Left hindlimb (tissue), 1 donor: ENCODE measurements around the gene TMEM8B.
"Not testable (repeated sequence)": the region's sequence is repeated elsewhere in the genome, so short reads cannot be mapped to it uniquely, and the experiment has no call there.

Experiments used
- DNase-seq: peaks from one replicate; pipeline ENCODE4 v3.0.0-alpha.2; 2018

TMEM8B gene

GRCh38 chr9:35864695-35865255, 35.7 kb downstream of the TMEM8B start:
- no peak for DNase-seq

DNA sequence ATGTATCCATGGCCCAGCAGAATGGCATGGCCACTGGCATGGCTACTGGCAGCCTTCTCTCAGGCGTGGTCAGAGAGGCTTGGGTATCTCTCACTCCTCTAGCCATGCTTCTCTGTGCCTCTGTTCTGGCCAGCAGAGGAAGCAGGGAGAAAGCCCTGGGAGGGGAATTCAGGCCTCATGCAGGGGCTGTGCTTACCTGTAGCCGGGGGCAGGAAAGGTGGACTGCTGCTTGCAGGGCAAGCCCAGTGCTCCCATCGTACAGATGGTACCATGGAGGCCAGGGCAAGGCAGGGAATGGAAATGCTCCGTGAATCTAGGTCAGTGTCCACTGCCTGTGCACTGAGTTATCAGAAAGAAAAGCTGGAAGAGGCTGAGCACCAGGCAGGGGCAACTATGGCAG, 38.5 kb downstream of the TMEM8B start:
- DNase-seq = no peak

DNA sequence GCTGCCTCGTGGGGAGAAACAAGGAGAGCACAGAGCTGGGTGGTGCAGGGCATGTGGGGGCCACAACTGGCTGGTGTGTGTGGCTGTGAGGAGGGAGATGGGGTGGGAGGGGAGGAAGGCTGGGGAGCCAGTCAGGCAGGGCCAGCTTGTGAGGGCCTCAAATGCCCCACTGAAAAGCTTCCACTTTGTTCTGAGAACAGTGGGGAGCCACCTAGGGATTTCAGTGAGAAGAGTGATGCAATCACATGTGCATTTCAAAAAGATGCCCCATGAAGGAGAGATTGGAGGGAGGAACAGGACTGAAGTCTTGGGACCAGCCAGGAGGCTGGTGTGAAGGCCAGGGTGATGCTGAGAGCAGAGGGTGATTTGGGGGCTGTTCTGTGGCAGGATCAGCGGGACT, 39.9 kb downstream of the TMEM8B start:
- no peak for DNase-seq

GRCh38 chr9:35869621-35870216, 40.7 kb downstream of the TMEM8B start:
- no peak for DNase-seq

DNA sequence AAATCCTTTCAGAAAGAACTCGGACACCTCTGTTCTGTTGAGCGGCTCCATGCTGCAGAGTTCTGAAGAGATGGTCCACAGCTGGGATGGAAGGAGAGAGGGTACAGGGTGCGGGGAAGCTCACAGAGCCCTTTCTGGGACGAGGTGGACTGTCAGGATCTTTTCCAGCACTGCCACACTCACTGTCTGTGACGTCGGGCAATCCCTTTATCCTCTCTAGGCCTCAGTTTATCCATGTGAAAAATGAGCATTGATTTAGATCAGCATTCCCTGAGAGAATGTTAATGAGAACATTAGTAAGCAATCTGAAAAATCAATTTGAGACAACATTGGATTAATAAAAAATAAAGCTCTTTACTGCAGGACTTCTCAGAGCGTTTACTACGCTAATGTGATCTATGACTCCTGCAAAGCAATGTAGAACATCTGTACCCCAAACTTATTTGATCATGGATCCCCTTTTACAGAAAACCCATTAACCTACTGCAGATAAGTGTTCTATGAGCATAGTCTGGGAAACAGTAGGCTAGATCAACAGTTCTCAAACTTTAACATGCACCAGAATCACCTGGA, 41.4 kb downstream of the TMEM8B start, which contains the start of gene OR13J1:
Gene OR13J1, minus strand, starts transcription at position 51 of the 573 bp plus-strand sequence. Its CDS starts 0 bp downstream, at position 51.
- no peak for DNase-seq

- DNase-seq = no peak
Measured at GRCh38 chr9:35871545-35871944, 42.5 kb downstream of the TMEM8B start.

DNA sequence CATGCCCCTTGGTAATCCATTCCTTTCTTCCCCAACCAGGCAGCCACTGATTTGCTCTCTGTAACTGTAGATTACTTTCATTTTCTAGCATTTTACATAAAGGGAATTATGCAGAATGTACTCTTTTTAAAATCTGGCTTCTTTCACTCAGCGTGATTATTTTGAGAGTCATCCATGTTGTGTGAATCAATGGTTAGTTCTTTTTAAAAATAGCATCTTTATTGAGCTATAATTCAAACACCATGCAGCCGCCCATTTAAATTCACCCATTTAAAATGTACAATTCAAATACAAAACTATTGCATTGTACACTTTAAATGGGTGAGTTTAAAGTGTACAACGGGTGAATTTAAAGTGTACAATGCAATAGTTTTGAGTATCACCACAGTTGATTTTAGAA, 43.5 kb downstream of the TMEM8B start:
- no peak for DNase-seq

DNA sequence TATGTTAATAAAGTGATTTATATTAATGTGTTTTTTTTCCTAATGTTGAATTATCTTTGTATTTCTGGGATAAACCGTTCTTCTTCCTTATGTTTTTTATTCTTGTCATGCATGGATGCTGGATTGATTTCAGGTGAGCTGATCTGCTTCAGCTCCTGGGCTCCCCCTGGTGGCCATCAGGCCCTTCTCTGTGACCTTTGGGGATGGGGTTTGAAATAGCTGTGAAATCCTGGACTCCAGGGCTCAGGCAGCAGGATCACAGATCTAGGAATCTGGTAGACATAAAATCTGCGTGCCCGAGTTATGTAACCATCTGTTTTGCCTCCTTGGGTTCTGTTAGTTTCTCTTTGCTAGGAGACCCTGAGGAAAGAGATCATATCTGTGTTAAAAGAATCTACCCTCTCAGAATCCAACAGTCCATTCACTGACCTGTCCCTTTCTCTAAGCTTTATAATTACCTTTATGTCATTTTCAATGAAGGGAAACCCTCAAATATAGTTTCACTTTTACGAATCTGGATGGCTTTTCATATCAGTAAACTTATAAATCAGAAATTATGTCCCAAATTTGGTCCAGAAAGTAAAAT, 53.3 kb downstream of the TMEM8B start:
- peak; percentile 87 for DNase-seq

DNA sequence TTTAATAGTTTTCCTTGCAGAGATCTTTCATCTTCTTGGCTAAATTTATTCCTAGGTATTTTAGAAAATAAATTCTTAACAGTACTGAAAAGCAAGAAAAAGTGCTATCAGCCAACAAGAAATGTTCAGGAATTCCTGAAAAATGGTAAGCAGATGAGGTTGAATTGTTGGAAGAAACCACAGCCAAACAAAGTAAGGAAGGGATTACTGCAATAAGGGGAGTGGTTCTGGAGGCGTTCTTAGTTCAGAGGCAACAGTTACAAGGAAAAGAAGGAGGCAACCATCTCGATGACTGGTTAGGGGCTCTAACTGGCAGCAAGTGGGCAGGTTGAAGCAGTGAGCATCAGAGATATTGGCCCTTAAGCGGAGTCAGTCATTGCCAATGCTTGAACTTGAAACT, 54.0 kb downstream of the TMEM8B start:
- DNase-seq = no peak

GRCh38 chr9:35884908-35885307, 55.9 kb downstream of the TMEM8B start:
- DNase-seq = not testable (repeated sequence)

- DNase-seq = no peak
Measured at GRCh38 chr9:35891646-35892045, 62.6 kb downstream of the TMEM8B start.

- no peak for DNase-seq
Measured at GRCh38 chr9:35892051-35892450, 63.0 kb downstream of the TMEM8B start.

DNA sequence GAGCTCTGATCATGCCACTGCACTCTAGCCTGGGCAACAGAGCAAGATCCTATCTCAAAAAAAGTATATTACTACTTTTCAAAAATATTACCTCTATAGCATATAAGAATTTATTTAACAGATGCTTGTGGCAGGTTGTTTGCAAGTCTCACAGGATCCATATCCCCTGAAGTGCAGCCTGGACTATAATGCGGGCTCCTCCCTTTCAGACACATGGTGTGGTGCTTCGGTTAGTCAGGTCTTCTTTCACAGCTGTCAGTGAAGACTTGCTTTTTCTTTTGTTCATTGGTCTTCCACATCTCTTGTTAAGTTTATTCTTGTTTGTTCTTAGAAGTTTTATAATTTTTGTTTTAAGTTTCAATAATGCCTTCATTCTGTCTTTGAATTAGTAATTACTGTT, 67.5 kb downstream of the TMEM8B start:
- no peak for DNase-seq

GRCh38 chr9:35897376-35898099, 68.5 kb downstream of the TMEM8B start:
- DNase-seq = not testable (repeated sequence)

DNA sequence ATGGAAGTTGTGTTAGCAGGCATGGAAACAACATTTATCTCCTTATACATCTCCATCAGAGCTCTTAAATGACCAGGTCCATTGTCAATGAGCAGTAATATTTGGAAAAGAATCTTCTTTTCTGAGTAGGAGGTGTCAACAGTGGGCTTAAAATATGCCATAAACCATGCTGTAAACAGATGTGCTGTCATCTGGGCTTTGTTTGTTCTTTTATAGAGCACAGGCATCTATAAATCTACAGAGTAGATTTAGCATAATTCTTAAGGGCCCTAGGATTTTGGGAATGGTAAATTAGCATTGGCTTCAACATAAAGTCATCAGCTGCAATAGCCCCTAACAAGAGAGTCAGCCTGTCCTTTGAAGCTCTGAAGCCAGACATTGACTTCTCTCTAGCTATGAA, 69.3 kb downstream of the TMEM8B start:
- no peak for DNase-seq

DNA sequence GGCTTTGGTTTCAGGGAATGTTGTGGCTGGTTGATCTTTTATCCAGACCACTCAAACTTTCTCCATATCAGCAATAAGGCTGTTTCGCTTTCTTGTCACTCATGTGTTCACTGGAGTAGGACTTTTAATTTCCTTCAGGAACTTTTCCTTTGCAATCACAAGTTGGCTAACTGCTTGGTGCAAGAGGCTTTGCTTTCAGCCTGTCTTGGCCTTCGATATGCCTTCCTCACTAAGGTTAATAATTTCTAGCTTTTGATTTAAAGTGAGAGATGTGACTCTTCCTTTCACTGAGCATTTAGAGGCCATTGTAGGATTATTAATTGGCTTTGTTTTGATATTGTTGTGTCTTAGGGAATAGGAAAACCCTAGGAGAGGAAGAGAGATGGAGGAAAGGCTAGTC, 70.0 kb downstream of the TMEM8B start:
- no peak for DNase-seq

DNA sequence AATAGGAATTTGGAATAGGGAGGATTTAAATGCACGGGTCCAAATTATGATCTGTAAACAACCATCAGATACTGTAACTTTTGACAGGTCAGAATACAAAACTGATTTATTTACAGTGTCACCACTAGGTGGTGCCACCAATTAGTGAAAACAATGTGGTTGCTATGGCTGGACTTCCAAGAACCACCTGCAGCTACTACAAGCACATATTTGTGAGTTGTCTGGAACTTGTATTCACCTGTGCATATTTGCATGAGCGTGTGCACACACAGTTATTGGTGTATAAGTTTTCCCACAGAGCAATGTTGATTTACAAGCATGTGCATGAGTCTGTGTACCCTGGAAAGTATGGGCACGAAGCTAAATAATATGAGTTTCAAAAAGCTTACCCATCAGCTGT, 74.0 kb downstream of the TMEM8B start:
- DNase-seq = no peak

DNA sequence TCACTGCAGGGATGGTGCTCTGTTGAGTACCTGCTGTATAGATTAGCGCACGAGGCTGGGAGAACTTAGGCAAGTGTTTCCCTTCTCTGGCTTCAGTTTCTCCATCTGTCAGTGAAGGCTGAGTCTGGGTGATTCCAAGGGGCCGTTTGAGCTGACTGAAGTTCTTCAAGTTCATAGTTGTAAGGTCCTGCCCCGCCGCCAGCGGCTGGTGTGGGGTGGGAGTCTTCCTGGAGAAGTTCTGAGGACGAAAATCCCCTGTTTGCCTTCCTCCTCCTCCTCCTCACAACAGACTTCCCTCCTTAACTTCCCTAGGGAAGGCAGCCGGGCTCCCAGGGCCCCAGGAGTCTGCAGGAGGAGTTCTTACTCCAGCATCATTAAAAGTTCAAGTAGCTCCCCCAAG, 75.3 kb downstream of the TMEM8B start:
- DNase-seq = no peak

- peak; percentile 42 for DNase-seq
Measured at GRCh38 chr9:35905051-35905781, 76.2 kb downstream of the TMEM8B start.

GRCh38 chr9:35905912-35906679, 77.1 kb downstream of the TMEM8B start, which contains the start of gene HRCT1:
Gene HRCT1 (plus strand): TSS chr9:35906202. CDS start chr9:35906288, 86 bp downstream.
- DNase-seq = peak; percentile 92

- peak; percentile 80 for DNase-seq
Measured at GRCh38 chr9:35906923-35907699, 78.1 kb downstream of the TMEM8B start.
